ENCODE results near the gene KRT35.
"Not testable (repeated sequence)": the region's sequence is repeated elsewhere in the genome, so short reads cannot be mapped to it uniquely, and the experiment has no call there.

Gene KRT35

DNA sequence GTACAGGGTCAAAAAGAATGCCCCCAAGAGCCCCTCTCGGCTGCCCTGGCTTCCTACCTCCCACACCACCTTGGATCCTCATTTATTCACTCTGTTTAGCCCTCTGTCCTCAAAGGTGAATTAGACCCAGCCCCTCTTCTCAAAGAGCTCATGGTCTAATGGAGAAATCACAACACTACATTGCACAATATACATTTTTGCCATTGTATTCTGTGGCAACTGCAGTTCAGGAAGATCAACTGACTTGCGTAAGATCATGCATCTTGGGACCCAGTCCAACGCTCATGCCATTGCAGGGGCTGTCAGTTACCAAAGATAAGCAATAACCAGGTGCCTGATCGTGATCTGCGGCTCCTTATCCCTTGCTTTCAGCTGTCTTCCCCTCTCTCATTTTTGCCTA, 41.6 kb downstream of the KRT35 start:
- DNase-seq (ENCODE audit: low spot score) = no peak
- in situ Hi-C loops (cut with MboI; ENCODE audit: low sequenced_read_pairs, unreplicated experiment) = no loop called here
- TF ChIP-seq, protein P1, sequence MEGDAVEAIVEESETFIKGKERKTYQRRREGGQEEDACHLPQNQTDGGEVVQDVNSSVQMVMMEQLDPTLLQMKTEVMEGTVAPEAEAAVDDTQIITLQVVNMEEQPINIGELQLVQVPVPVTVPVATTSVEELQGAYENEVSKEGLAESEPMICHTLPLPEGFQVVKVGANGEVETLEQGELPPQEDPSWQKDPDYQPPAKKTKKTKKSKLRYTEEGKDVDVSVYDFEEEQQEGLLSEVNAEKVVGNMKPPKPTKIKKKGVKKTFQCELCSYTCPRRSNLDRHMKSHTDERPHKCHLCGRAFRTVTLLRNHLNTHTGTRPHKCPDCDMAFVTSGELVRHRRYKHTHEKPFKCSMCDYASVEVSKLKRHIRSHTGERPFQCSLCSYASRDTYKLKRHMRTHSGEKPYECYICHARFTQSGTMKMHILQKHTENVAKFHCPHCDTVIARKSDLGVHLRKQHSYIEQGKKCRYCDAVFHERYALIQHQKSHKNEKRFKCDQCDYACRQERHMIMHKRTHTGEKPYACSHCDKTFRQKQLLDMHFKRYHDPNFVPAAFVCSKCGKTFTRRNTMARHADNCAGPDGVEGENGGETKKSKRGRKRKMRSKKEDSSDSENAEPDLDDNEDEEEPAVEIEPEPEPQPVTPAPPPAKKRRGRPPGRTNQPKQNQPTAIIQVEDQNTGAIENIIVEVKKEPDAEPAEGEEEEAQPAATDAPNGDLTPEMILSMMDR (IDR thresholded peaks at IDR 0.05; ENCODE audit: borderline replicate concordance, control extremely low read depth, extremely low read depth, insufficient read depth, missing control alignments) = no peak

GRCh38 chr17:41437769-41438168, 43.2 kb downstream of the KRT35 start:
- no peak for DNase-seq (ENCODE audit: low spot score)
- in situ Hi-C loops (cut with MboI; ENCODE audit: low sequenced_read_pairs, unreplicated experiment) = no loop called here
- TF ChIP-seq, protein P1 (IDR thresholded peaks at IDR 0.05; ENCODE audit: borderline replicate concordance, control extremely low read depth, extremely low read depth, insufficient read depth, missing control alignments) = no peak

- TF ChIP-seq, protein P1 (IDR thresholded peaks at IDR 0.05; ENCODE audit: borderline replicate concordance, control extremely low read depth, extremely low read depth, insufficient read depth, missing control alignments) = no peak
- in situ Hi-C loops (cut with MboI; ENCODE audit: low sequenced_read_pairs, unreplicated experiment) = no loop called here
Measured at GRCh38 chr17:41437254-41437653, 43.7 kb downstream of the KRT35 start.

DNA sequence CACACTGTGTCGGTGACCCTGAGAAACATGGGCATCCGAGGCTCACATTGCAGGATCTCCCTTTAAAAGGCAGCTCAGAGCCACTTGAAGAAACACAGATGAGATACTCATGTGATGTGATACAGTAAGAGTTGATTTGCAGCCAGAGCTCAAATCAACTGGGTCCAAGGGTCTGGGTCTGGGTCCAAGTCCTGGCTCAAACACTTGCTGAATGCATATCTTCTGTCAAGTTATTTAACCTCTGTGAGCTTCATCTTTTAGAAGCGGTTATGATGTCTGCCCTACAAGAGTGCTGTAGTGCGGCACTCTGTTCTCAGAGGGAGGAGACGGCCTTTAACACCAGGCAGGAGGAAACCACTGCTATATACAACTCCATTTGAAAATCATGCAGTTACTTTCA, 46.5 kb downstream of the KRT35 start:
- in situ Hi-C loops (cut with MboI; ENCODE audit: low sequenced_read_pairs, unreplicated experiment) = no loop called here
- TF ChIP-seq, protein P1 (IDR thresholded peaks at IDR 0.05; ENCODE audit: borderline replicate concordance, control extremely low read depth, extremely low read depth, insufficient read depth, missing control alignments) = no peak
- no peak for DNase-seq (ENCODE audit: low spot score)

More at GRCh38 chr17:41437254-41437653, 43.7 kb downstream of the KRT35 start:
- no peak for DNase-seq (ENCODE audit: low spot score)

DNA sequence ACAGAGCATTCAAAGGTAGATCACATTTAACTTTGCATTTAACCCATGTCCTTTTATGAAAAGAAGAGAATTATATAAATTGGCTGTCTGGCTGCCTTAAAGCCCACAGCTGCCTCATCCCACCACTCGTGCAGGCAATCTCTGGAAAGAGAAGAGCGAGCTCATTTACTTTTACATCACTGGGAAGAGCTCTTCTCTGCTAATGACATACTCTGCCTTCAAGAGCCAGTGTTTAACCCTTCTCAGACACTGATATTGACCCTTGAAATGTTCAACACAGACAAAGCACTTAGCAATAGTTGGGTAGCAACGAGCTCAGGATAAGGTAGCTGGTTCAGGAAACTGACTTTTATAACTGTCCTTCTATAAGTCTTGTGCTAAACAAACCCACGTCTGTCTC, 46.9 kb downstream of the KRT35 start:
- in situ Hi-C loops (cut with MboI; ENCODE audit: low sequenced_read_pairs, unreplicated experiment) = no loop called here
- no peak for DNase-seq (ENCODE audit: low spot score)
- TF ChIP-seq, protein P1 (IDR thresholded peaks at IDR 0.05; ENCODE audit: borderline replicate concordance, control extremely low read depth, extremely low read depth, insufficient read depth, missing control alignments) = no peak

- TF ChIP-seq, protein P1 (IDR thresholded peaks at IDR 0.05; ENCODE audit: borderline replicate concordance, control extremely low read depth, extremely low read depth, insufficient read depth, missing control alignments) = no peak
- no peak for DNase-seq (ENCODE audit: low spot score)
- in situ Hi-C loops (cut with MboI; ENCODE audit: low sequenced_read_pairs, unreplicated experiment) = no loop called here
Measured at GRCh38 chr17:41433586-41433985, 47.4 kb downstream of the KRT35 start.

DNA sequence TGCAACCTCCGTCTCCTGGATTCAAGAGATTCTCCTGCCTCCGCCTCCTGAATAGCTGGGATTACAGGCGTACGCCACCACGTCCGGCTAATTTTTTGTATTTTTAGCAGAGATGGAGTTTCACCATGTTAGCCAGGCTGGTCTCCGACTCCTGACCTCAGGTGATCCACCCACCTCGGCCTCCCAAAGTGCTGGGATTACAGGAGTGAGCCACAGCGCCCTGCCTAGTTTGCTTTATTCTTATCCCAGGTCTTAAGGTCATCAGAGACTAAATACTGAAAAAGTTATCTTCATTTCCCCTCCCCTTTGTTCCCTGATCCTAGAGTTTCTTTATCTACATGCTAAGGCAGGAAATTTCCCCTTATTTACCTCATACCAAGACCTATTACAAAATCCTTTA, 50.6 kb downstream of the KRT35 start:
- in situ Hi-C loops (cut with MboI; ENCODE audit: low sequenced_read_pairs, unreplicated experiment); DNase-seq (ENCODE audit: low spot score): not testable (repeated sequence)
